GM12865 (cell line): ENCODE data around the gene XRCC1.

Experiments
- DNase-seq: peaks from one replicate; pipeline ENCODE4 v3.0.0; 2010; ENCODE audit warnings: low read depth
- H3K4me3 ChIP-seq: 2 replicates; pipeline ENCODE4 v1.5.1; 2011; ENCODE audit warnings: mild to moderate bottlenecking, low read depth, low read length, control low read depth
- CTCF ChIP-seq: IDR thresholded peaks from 2 replicates; pipeline ENCODE4 v1.5.1; 2011; ENCODE audit warnings: low read length, control low read depth, low read depth, inconsistent platforms; ENCODE audit not compliant: insufficient read depth; ENCODE audit errors: missing control alignments

Gene XRCC1

GRCh38 chr19:43545981-43546380, 29.3 kb downstream of the XRCC1 start:
- H3K4me3 ChIP-seq: no peak overlapping the region
- DNase-seq: no peak
- no peak for TF ChIP-seq CTCF

- no peak for DNase-seq
- TF ChIP-seq CTCF: no peak
- H3K4me3 ChIP-seq: no peak overlapping the region
These were observed 30.1 kb downstream of the XRCC1 start for GRCh38 chr19:43545276-43545675.

GRCh38 chr19:43544077-43544476, 31.2 kb downstream of the XRCC1 start:
- DNase-seq: no peak
- no peak overlapping the region for H3K4me3 ChIP-seq
- TF ChIP-seq CTCF: no peak

GRCh38 chr19:43541920-43542650, 33.2 kb downstream of the XRCC1 start:
- TF ChIP-seq CTCF: no peak
- no peak for DNase-seq

GRCh38 chr19:43540381-43540780, 34.9 kb downstream of the XRCC1 start:
- H3K4me3 ChIP-seq: no peak overlapping the region
- DNase-seq: no peak
- TF ChIP-seq CTCF: no peak

More at GRCh38 chr19:43541920-43542650, 33.2 kb downstream of the XRCC1 start:
- no peak overlapping the region for H3K4me3 ChIP-seq

GRCh38 chr19:43538922-43539321, 36.4 kb downstream of the XRCC1 start:
- no peak for DNase-seq
- no peak overlapping the region for H3K4me3 ChIP-seq
- TF ChIP-seq CTCF: no peak
